Thoracic aorta (tissue), 2 donors: ENCODE data around the gene GALNT6. TPM values are rescaled to one million over a fixed set of nuclear protein-coding genes. Genes with fewer than 3 reads are reported as not detected.
A peak's percentile ranks its signal among the peaks of the same experiment; 100 is the strongest.

ENCODE experiments used
- ATAC-seq: fragments of 150-250 bp; one replicate; pipeline ENCODE4 v1.8.0; 2017; ENCODE audit warnings: low read depth; ENCODE audit not compliant: insufficient number of reproducible peaks, low FRiP score
- DNase-seq: peaks from one replicate; pipeline ENCODE4 v3.0.0-alpha.2; 2020; ENCODE audit warnings: low spot score
- H3K27ac ChIP-seq, 2 donors: fragments of 200-600 bp; sonication (generic); 1 replicate in 1 of 2; 2 replicates in 1 of 2; pipeline ENCODE4 v1.5.1; 2016; ENCODE audit warnings: mild to moderate bottlenecking in 2 of 2, moderate library complexity in 2 of 2
- H3K27me3 ChIP-seq: fragments of 200-600 bp; sonication (generic); replicated peaks from 2 replicates; pipeline ENCODE4 v1.6.0; 2016; ENCODE audit warnings: mild to moderate bottlenecking; ENCODE audit not compliant: insufficient read depth
- H3K36me3 ChIP-seq: fragments of 200-600 bp; sonication (generic); one replicate; pipeline ENCODE4 v1.5.1; 2016
- H3K4me1 ChIP-seq, 2 donors: fragments of 200-600 bp; sonication (generic); 1 replicate in 1 of 2; 2 replicates in 1 of 2; pipeline versions ENCODE4 v1.5.1 to v1.6.0; 2016; ENCODE audit warnings: low read depth in 2 of 2, mild to moderate bottlenecking in 1 of 2; ENCODE audit not compliant: control insufficient read depth in 1 of 2
- H3K4me3 ChIP-seq: fragments of 200-600 bp; sonication (generic); 2 replicates; pipeline ENCODE4 v1.5.1; 2016; ENCODE audit warnings: mild to moderate bottlenecking
- H3K9me3 ChIP-seq: fragments of 200-600 bp; sonication (generic); 2 replicates; pipeline ENCODE4 v1.5.1; 2016
- total RNA-seq, 2 donors: library from RNA; depleted of rRNA; stranded (reverse); fragments of >200 nt; gene quantifications; one replicate each; pipeline versions ENCODE4 v1.1.0 to v1.2.3, GENCODE V29; 2016
- TF ChIP-seq, protein P1 (sequence below): fragments of 200-600 bp; sonication (generic); IDR thresholded peaks from one replicate; pipeline ENCODE4 v1.5.1; 2019; ENCODE audit warnings: antibody characterized with exemption

GALNT6 gene
- total RNA-seq, 2 donors from 2014 or later, result 9.9 to 11.5 TPM

DNA sequence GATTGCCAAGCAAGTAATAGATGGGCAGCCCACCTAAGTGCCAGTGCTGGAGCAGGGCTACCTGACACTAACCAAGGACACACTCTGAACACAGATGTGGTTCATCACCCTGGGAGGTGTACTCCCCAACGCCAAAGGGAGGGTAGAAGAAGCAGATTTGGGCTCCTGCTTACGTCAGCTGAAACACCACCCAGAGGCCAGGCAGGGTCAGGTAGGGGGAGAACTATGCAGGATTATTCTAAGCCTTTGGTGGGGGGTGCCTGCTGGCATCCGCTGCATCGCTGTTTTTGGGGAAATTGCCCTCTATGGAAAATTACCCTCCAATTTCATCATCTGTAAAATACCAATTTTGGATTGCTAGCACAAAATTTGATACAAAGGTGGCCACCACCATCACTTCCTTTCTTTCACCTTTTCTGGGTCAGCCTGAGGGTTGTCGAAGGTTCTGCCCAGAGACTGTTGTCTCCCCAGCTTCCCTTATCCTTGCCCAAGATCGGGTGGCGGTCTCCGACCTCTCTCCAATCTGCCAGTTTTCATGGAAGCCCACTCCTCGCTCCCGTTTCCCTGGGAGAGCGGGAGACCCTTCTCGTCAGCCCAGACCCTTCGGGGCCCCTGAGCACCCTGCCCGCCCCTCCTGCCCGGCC lies 67.8 kb downstream of the GALNT6 start:
- Histone ChIP-seq H3K27ac (peak overlapping the region in 1 of 2 donors; percentile 41), H3K36me3 (no peaks in the 10 kb centered on the region), H3K4me1 (peaks cover 0 to 15% of the 10 kb centered on the region in 2 donors), H3K9me3 (no peaks in the 10 kb centered on the region), H3K4me3 (peak overlapping the region; percentile 65), H3K27me3 (no peaks in the 10 kb centered on the region)
- TF ChIP-seq, protein P1, sequence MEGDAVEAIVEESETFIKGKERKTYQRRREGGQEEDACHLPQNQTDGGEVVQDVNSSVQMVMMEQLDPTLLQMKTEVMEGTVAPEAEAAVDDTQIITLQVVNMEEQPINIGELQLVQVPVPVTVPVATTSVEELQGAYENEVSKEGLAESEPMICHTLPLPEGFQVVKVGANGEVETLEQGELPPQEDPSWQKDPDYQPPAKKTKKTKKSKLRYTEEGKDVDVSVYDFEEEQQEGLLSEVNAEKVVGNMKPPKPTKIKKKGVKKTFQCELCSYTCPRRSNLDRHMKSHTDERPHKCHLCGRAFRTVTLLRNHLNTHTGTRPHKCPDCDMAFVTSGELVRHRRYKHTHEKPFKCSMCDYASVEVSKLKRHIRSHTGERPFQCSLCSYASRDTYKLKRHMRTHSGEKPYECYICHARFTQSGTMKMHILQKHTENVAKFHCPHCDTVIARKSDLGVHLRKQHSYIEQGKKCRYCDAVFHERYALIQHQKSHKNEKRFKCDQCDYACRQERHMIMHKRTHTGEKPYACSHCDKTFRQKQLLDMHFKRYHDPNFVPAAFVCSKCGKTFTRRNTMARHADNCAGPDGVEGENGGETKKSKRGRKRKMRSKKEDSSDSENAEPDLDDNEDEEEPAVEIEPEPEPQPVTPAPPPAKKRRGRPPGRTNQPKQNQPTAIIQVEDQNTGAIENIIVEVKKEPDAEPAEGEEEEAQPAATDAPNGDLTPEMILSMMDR, result no peak
- ATAC-seq (no peak), DNase-seq (no peak)

DNA sequence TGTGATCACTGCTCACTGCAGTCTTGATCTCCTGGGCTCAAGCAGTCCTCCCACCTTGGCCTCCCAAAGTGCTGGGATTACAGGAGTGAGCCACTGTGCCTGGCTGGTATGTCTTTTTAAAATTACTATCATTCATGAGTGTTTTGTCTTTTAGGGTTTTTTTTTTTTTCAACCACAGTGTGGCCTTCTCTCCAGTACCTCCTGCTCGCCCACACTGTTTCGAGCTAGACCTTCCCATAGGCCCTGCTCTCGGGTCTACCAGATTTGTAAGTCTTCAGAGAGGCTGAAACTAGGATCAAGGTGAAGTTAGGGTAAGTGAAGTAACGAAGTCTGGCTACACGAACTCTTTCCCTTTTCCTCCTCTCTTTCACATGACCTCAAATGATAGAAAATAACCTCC lies 68.8 kb downstream of the GALNT6 start:
- DNase-seq, result no peak
- H3K27me3 ChIP-seq, result no peaks in the 10 kb centered on the region
- no peak for ATAC-seq
- H3K27ac ChIP-seq, result no peak overlapping the region
- no peak overlapping the region for H3K4me3 ChIP-seq
- TF ChIP-seq, protein P1, result no peak
- H3K4me1 ChIP-seq, result peaks cover 0 to 15% of the 10 kb centered on the region in 2 donors
- H3K9me3 ChIP-seq, result no peaks in the 10 kb centered on the region
- no peaks in the 10 kb centered on the region for H3K36me3 ChIP-seq

DNA sequence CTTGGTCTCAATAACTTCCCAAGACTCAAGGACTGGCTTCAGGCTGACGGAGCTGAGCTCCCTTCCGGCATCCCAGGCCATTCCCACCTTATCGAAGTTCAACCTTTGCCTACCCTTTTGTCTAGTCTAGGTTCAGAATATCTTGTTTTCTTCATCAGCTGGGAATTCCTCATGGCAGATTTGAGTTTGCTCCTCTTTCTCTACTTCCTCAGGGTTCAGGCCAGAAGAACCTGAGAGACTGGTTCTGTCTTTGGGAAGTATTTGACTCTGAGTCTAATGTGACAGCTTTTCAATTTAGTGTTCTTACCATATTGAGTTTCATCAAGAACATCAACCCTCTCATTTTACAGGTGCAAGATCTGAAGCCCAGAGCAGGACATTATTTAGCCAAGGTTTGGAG lies 69.3 kb downstream of the GALNT6 start:
- peaks cover 0 to 9% of the 10 kb centered on the region in 2 donors for H3K4me1 ChIP-seq
- DNase-seq (no peak), ATAC-seq (no peak)
- no peaks in the 10 kb centered on the region for H3K36me3 ChIP-seq
- H3K9me3 ChIP-seq, result no peaks in the 10 kb centered on the region
- H3K4me3 ChIP-seq, result no peak overlapping the region
- TF ChIP-seq, protein P1, result no peak
- H3K27ac ChIP-seq, result no peak overlapping the region
- no peaks in the 10 kb centered on the region for H3K27me3 ChIP-seq

DNA sequence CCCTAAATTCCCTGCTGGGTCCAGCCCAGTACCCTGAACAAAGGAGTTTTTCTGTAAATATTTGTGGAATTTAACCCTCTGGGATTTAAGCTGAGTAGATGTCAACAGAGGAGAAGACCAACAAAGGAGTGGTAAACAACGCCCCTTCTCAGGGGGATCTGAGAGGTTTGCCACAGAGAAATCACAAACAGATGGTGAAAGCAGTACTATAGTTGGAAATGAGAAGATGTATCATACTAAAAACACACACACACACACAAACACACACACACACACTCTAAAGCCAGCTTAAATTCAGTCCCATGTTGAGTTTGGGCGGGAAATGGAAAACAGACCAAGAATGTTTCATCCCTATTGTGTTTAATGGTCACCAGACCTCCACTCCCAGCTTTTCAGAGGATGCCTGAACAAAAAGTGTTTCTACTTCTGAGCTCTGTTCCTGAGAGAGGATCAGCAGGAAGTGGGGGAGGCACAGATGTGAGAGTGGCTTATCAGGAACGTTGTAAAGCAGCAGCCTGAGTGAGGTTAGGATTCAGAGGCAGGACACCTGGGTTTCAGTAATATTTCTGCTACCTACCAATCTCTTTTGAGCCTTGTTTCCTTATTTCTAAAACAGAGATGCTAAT lies 70.4 kb downstream of the GALNT6 start:
- Histone ChIP-seq H3K4me3 (no peak overlapping the region), H3K36me3 (no peaks in the 10 kb centered on the region), H3K4me1 (no peaks in the 10 kb centered on the region), H3K9me3 (no peaks in the 10 kb centered on the region), H3K27ac (no peak overlapping the region), H3K27me3 (no peaks in the 10 kb centered on the region)
- DNase-seq, result no peak
- no peak for ATAC-seq
- TF ChIP-seq, protein P1, result no peak

DNA sequence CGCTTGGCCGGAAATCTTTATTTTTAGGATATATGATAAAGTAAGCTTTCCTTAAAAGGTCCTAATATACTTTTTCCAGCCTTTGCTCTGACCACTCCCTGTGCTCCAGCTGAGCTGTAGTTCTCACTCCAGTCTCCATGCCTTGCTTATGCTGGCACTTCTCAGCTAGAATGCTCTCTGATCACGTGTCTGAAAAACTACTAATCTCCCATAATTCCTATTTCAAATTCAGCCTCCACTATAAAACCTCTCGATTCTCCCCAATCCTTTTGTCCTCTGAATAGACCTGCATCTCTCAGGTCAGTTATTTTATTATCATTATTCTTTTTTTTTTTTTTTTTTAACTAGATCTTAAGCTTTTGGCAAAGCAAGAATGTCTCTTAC lies 70.9 kb downstream of the GALNT6 start:
- Histone ChIP-seq H3K36me3 (no peaks in the 10 kb centered on the region), H3K4me1 (no peaks in the 10 kb centered on the region), H3K4me3 (no peak overlapping the region), H3K27ac (no peak overlapping the region), H3K9me3 (no peaks in the 10 kb centered on the region), H3K27me3 (no peaks in the 10 kb centered on the region)
- DNase-seq (no peak), ATAC-seq (no peak)
- TF ChIP-seq, protein P1, result no peak
